Measurements from ENCODE around the gene CCL14.

Gene CCL14

DNA sequence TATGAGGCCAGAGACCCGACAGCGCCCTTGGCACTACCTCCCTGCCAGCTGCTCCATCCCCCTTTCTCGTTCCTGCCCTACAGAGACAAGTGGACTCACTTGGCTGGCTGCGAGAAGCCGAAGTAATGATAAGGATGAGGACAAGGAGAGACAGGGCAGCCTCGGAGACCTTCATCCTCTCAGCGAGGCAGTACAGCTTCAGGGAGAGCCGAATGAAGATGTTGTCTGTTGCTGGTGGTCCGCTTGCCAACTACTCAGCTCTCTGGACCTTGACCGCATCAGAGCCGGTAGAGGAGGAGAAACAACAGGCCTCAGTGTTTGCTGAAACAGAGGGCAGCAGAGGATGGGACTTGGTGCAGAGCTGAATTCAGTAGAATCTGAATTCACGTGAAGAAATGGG, 5.3 kb downstream of the CCL14 start, which contains the start of gene CCL16:
Gene CCL16, minus strand, starts transcription at position 252 of the 400 bp plus-strand sequence. Its CDS starts 77 bp downstream, at position 175.
- Histone ChIP-seq H4K20me1 (ENCODE audit: control insufficient read depth, insufficient read depth, low read depth, low read length) (no peaks in the 10 kb centered on the region), H3K79me2 (ENCODE audit: control insufficient read depth, low read length) (no peaks in the 10 kb centered on the region), H3K27ac (ENCODE audit: low read depth, low read length) (no peak within 1 kb of the TSS), H3K4me1 (ENCODE audit: control insufficient read depth, low read length) (no peaks in the 10 kb centered on the region), H3K4me3 (ENCODE audit: low read length) (no peak within 1 kb of the TSS), H3F3A (ENCODE audit: control insufficient read depth, insufficient read depth) (no peaks in the 10 kb centered on the region), H3K9me2 (replicated peaks; ENCODE audit: control insufficient read depth, low read length) (no peaks in the 10 kb centered on the region), H3K9me3 (ENCODE audit: control insufficient read depth, insufficient read depth, low read length) (no peaks in the 10 kb centered on the region), H3K4me2 (ENCODE audit: low read length) (no peak within 1 kb of the TSS), H3K36me3 (ENCODE audit: control insufficient read depth, low read length) (no peaks in the 10 kb centered on the region), H3K27me3 (ENCODE audit: control insufficient read depth, low read length) (peaks cover 10% of the 10 kb centered on the region; the same call in 1 of the 2 replicates)
- TF ChIP-seq, protein P1, sequence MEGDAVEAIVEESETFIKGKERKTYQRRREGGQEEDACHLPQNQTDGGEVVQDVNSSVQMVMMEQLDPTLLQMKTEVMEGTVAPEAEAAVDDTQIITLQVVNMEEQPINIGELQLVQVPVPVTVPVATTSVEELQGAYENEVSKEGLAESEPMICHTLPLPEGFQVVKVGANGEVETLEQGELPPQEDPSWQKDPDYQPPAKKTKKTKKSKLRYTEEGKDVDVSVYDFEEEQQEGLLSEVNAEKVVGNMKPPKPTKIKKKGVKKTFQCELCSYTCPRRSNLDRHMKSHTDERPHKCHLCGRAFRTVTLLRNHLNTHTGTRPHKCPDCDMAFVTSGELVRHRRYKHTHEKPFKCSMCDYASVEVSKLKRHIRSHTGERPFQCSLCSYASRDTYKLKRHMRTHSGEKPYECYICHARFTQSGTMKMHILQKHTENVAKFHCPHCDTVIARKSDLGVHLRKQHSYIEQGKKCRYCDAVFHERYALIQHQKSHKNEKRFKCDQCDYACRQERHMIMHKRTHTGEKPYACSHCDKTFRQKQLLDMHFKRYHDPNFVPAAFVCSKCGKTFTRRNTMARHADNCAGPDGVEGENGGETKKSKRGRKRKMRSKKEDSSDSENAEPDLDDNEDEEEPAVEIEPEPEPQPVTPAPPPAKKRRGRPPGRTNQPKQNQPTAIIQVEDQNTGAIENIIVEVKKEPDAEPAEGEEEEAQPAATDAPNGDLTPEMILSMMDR (IDR thresholded peaks at IDR 0.05; ENCODE audit: low read depth, low read length, poor library complexity, severe bottlenecking) = no peak
- TF ChIP-seq EZH2phosphoT487 (IDR thresholded peaks at IDR 0.05; ENCODE audit: borderline replicate concordance, low read length) = no peak

DNA sequence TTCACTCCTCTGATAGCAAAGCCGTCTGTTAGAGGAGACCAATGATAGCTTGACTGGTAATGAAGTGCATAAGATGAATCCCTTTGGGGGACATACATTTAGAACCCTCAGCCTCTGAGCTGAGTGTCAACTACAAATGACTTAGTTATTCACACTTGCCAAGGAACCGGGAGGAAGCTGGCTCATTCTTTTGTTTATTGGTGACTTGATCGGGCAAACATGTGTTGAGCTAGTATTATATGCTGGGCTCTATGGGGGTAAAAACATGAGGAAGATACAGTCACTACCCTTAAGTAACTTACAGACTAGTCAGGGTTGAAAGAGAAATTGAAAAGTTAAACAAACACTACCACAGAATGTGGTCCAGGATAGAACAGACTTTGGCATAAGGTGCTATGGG, 8.2 kb downstream of the CCL14 start:
- no peak for TF ChIP-seq EZH2phosphoT487 (IDR thresholded peaks at IDR 0.05; ENCODE audit: borderline replicate concordance, low read length)
- Histone ChIP-seq H3K27ac (ENCODE audit: low read depth, low read length) (no peak overlapping the region), H3K9me2 (replicated peaks; ENCODE audit: control insufficient read depth, low read length) (no peaks in the 10 kb centered on the region)

DNA sequence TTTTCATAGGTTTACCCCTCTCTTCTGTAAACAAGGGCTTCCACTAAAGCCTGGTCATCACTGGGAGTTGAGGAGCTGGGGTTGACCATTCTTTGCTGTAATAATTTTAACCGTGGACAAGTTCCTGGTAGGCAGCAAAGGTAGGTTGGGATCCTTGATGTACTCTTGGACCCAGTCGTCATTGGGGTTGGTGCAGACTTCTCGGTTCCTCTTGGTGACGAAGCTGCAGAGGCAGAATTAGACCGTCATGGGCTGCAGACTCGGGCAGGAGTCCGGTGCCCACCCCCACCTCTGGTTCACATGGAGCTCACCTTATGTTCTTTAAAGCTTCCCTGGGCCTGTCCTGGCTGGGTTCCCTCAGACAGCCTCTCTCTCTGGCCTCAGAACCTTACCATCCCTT, 9.0 kb downstream of the CCL14 start:
- H3K4me2 ChIP-seq (ENCODE audit: low read length) = no peak overlapping the region
- H3K4me3 ChIP-seq (ENCODE audit: low read length) = no peak overlapping the region
- no peaks in the 10 kb centered on the region for H3K79me2 ChIP-seq (ENCODE audit: control insufficient read depth, low read length)
- no peaks in the 10 kb centered on the region for H3K36me3 ChIP-seq (ENCODE audit: control insufficient read depth, low read length)
- no peaks in the 10 kb centered on the region for H3K9me3 ChIP-seq (ENCODE audit: control insufficient read depth, insufficient read depth, low read length)
- H3K27ac ChIP-seq (ENCODE audit: low read depth, low read length) = no peak overlapping the region
- no peaks in the 10 kb centered on the region for H3K9me2 ChIP-seq (replicated peaks; ENCODE audit: control insufficient read depth, low read length)
- H3F3A ChIP-seq (ENCODE audit: control insufficient read depth, insufficient read depth) = no peaks in the 10 kb centered on the region
- no peaks in the 10 kb centered on the region for H4K20me1 ChIP-seq (ENCODE audit: control insufficient read depth, insufficient read depth, low read depth, low read length)
- TF ChIP-seq, protein P1 (IDR thresholded peaks at IDR 0.05; ENCODE audit: low read depth, low read length, poor library complexity, severe bottlenecking) = no peak
- TF ChIP-seq EZH2phosphoT487 (IDR thresholded peaks at IDR 0.05; ENCODE audit: borderline replicate concordance, low read length) = no peak
- H3K4me1 ChIP-seq (ENCODE audit: control insufficient read depth, low read length) = no peaks in the 10 kb centered on the region
- peaks cover 10% of the 10 kb centered on the region; the same call in 1 of the 2 replicates for H3K27me3 ChIP-seq (ENCODE audit: control insufficient read depth, low read length)

More for the DNA sequence above, 8.2 kb downstream of the CCL14 start:
- Histone ChIP-seq H4K20me1 (ENCODE audit: control insufficient read depth, insufficient read depth, low read depth, low read length) (no peaks in the 10 kb centered on the region), H3K4me3 (ENCODE audit: low read length) (no peak overlapping the region), H3K4me1 (ENCODE audit: control insufficient read depth, low read length) (no peaks in the 10 kb centered on the region), H3K36me3 (ENCODE audit: control insufficient read depth, low read length) (no peaks in the 10 kb centered on the region), H3K4me2 (ENCODE audit: low read length) (no peak overlapping the region), H3K79me2 (ENCODE audit: control insufficient read depth, low read length) (no peaks in the 10 kb centered on the region), H3F3A (ENCODE audit: control insufficient read depth, insufficient read depth) (no peaks in the 10 kb centered on the region), H3K9me3 (ENCODE audit: control insufficient read depth, insufficient read depth, low read length) (no peaks in the 10 kb centered on the region), H3K27me3 (ENCODE audit: control insufficient read depth, low read length) (peaks cover 10% of the 10 kb centered on the region; the same call in 1 of the 2 replicates)

DNA sequence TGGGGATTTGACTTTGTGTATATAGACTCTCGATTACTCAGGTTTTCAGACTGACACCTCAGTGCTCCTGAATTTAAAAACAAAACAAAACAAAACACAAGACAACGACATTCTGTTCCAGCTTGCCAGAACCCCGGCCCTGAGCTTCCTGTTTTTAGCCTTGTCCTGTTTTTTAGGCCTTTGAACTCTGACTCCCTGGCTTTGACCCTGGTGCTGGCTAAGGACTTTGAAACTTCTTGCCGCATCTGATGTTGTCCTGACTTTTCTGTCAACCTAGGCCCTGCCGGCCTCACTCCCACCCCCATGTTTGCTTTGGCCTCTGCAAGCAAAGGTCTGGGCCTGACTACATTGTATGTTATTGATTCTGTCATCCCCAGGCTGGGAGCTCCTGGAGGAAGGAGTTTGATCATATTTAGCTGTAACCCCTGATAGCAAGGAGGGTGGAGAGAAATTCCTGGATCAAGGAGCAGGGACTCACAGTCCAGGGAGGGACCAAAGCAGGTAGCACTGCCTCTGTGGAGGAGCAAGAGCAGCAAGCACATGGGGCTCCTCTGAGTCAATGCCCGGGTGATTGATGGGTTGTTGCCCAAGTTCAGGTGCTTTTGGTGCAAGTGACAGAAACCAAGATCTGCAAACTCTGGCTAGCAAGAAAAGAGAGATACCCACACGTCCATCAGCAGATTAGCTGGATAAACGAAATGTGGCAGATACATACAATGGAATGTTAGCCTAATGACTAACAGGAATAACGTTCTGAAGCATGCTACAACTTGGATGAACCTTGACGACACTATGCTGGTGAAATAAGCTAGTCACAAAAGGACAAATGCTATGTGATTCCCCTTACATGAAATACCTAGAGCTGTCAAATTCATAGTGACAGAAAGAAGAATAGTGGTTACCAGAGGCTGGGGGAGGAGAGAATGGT, 12.9 kb downstream of the CCL14 start:
- peaks cover 20% of the 10 kb centered on the region; the same call in 1 of the 2 replicates for H3K27me3 ChIP-seq (ENCODE audit: control insufficient read depth, low read length)
- H4K20me1 ChIP-seq (ENCODE audit: control insufficient read depth, insufficient read depth, low read depth, low read length) = no peaks in the 10 kb centered on the region
- no peaks in the 10 kb centered on the region for H3K79me2 ChIP-seq (ENCODE audit: control insufficient read depth, low read length)
- no peaks in the 10 kb centered on the region for H3K9me2 ChIP-seq (replicated peaks; ENCODE audit: control insufficient read depth, low read length)
- H3K9me3 ChIP-seq (ENCODE audit: control insufficient read depth, insufficient read depth, low read length) = no peaks in the 10 kb centered on the region
- H3K27ac ChIP-seq (ENCODE audit: low read depth, low read length) = no peak overlapping the region
- no peaks in the 10 kb centered on the region for H3K36me3 ChIP-seq (ENCODE audit: control insufficient read depth, low read length)
- no peak overlapping the region for H3K4me2 ChIP-seq (ENCODE audit: low read length)
- no peaks in the 10 kb centered on the region for H3F3A ChIP-seq (ENCODE audit: control insufficient read depth, insufficient read depth)
- TF ChIP-seq, protein P1 (IDR thresholded peaks at IDR 0.05; ENCODE audit: low read depth, low read length, poor library complexity, severe bottlenecking) = no peak
- TF ChIP-seq EZH2phosphoT487 (IDR thresholded peaks at IDR 0.05; ENCODE audit: borderline replicate concordance, low read length) = no peak
- no peak overlapping the region for H3K4me3 ChIP-seq (ENCODE audit: low read length)
- H3K4me1 ChIP-seq (ENCODE audit: control insufficient read depth, low read length) = no peaks in the 10 kb centered on the region

All from DOHH2 (cell line).